IMR-90 (cell line): ENCODE measurements around the gene KIF16B. TPM values are rescaled to one million over a fixed set of nuclear protein-coding genes. Genes with fewer than 3 reads are reported as not detected.

Experiments
- ATAC-seq: fragments of 200-7000 bp; cut with Tn5 transposase; 2 replicates; pipeline ENCODE4 v1.9.1; 2020; ENCODE audit warnings: low read depth, mild to moderate bottlenecking, moderate library complexity
- BruUV-seq: library from RNA; stranded (reverse); fragments of 400-500 nt; replicated peaks from 2 replicates; lab custom pipeline; 2021; lab: Mats Ljungman, UMichigan
- CTCF ChIA-PET: fragments of 300-600 bp; formaldehyde crosslinking; extraction: SDS; loops from one replicate; lab custom pipeline; 2021; ENCODE audit warnings: antibody characterized with exemption; lab: Yijun Ruan, JAX
- POLR2A ChIA-PET: fragments of 300-600 bp; sonication (Branson Sonifier 250); formaldehyde crosslinking; loops from one replicate; lab custom pipeline; 2022; ENCODE audit warnings: antibody characterized with exemption; ENCODE audit not compliant: unreplicated experiment; lab: Charles Lee
- DNase-seq: peaks from one replicate; pipeline ENCODE4 v3.0.0; 2013
- H2AFZ ChIP-seq: replicated peaks from 2 replicates; pipeline ENCODE3; 2013; ENCODE audit warnings: low read length, mild to moderate bottlenecking; ENCODE audit not compliant: poor library complexity
- H2AK5ac ChIP-seq: 2 replicates; pipeline ENCODE4 v1.6.1; 2013; ENCODE audit warnings: low read depth, low read length, inconsistent platforms
- H2AK9ac ChIP-seq: replicated peaks from 2 replicates; pipeline ENCODE3; 2013; ENCODE audit warnings: mild to moderate bottlenecking, low read depth, low read length, moderate library complexity; ENCODE audit not compliant: poor library complexity
- H2BK120ac ChIP-seq: 2 replicates; pipeline ENCODE4 v1.6.1; 2013; ENCODE audit warnings: low read depth, low read length, inconsistent platforms
- H2BK15ac ChIP-seq: 3 replicates; pipeline ENCODE4 v1.6.1; 2013; ENCODE audit warnings: low read depth, low read length, inconsistent platforms
- H2BK20ac ChIP-seq: 2 replicates; pipeline ENCODE4 v1.6.1; 2013; ENCODE audit warnings: low read depth, mild to moderate bottlenecking, inconsistent platforms, low read length, moderate library complexity
- H2BK5ac ChIP-seq: 2 replicates; pipeline ENCODE4 v1.6.1; 2013; ENCODE audit warnings: mild to moderate bottlenecking, low read depth, low read length, inconsistent platforms; ENCODE audit not compliant: poor library complexity, severe bottlenecking
- H3K14ac ChIP-seq: replicated peaks from 2 replicates; pipeline ENCODE4 v1.6.1; 2013; ENCODE audit warnings: low read depth, low read length, inconsistent platforms
- H3K18ac ChIP-seq: 2 replicates; pipeline ENCODE4 v1.6.1; 2013; ENCODE audit warnings: low read depth, low read length, control low read depth
- H3K23ac ChIP-seq: 2 replicates; pipeline ENCODE4 v1.6.1; 2013; ENCODE audit warnings: low read depth, low read length, inconsistent platforms
- H3K27ac ChIP-seq: 2 replicates; pipeline ENCODE4 v1.5.1; 2013; ENCODE audit warnings: mild to moderate bottlenecking, control low read depth, low read length; ENCODE audit not compliant: insufficient read depth
- H3K27me3 ChIP-seq: 2 replicates; pipeline ENCODE4 v1.6.1; 2013; ENCODE audit warnings: low read length; ENCODE audit not compliant: control insufficient read depth, insufficient read depth
- H3K36me3 ChIP-seq: 2 replicates; pipeline ENCODE4 v1.6.1; 2013; ENCODE audit warnings: low read length, mixed read lengths; ENCODE audit not compliant: control insufficient read depth, insufficient read depth
- H3K4ac ChIP-seq: 2 replicates; pipeline ENCODE4 v1.6.1; 2013; ENCODE audit warnings: low read depth, low read length, inconsistent platforms
- H3K4me1 ChIP-seq: 2 replicates; pipeline ENCODE4 v1.6.1; 2013; ENCODE audit warnings: low read length, mixed read lengths; ENCODE audit not compliant: control insufficient read depth, insufficient read depth
- H3K4me2 ChIP-seq: 2 replicates; pipeline ENCODE4 v1.6.1; 2013; ENCODE audit warnings: low read depth, mild to moderate bottlenecking, control low read depth, low read length, moderate library complexity
- H3K4me3 ChIP-seq: 2 replicates; pipeline ENCODE4 v1.5.1; 2013; ENCODE audit warnings: low read depth, mild to moderate bottlenecking, control low read depth, low read length, moderate library complexity; ENCODE audit not compliant: insufficient read depth
- H3K56ac ChIP-seq: 2 replicates; pipeline ENCODE4 v1.6.1; 2013; ENCODE audit warnings: low read length, inconsistent platforms; ENCODE audit not compliant: insufficient read depth; ENCODE audit errors: extremely low read depth
- H3K79me1 ChIP-seq, 2 experiments: 2 replicates each; pipeline ENCODE4 v1.6.1; 2013; ENCODE audit warnings: low read length in 2 of 2, inconsistent platforms in 1 of 2, low read depth in 1 of 2
- H3K9ac ChIP-seq: 2 replicates; pipeline ENCODE4 v1.6.1; 2013; ENCODE audit warnings: low read depth, low read length, control low read depth
- H3K9me1 ChIP-seq: 2 replicates; pipeline ENCODE4 v1.6.1; 2013; ENCODE audit warnings: low read length, inconsistent platforms; ENCODE audit not compliant: insufficient read depth
- H3K9me3 ChIP-seq: 2 replicates; pipeline ENCODE4 v1.6.1; 2013; ENCODE audit warnings: low read length; ENCODE audit not compliant: control insufficient read depth, insufficient read depth
- H4K20me1 ChIP-seq: 2 replicates; pipeline ENCODE4 v1.6.1; 2013; ENCODE audit warnings: low read length, inconsistent platforms; ENCODE audit not compliant: insufficient read depth
- H4K5ac ChIP-seq: 2 replicates; pipeline ENCODE4 v1.6.1; 2013; ENCODE audit warnings: mild to moderate bottlenecking, low read depth, low read length, control low read depth
- H4K8ac ChIP-seq, 2 experiments: 2 replicates each; pipeline ENCODE4 v1.6.1; 2013; ENCODE audit warnings: low read depth in 2 of 2, low read length in 2 of 2, control low read depth in 1 of 2, inconsistent platforms in 1 of 2
- H4K91ac ChIP-seq: 2 replicates; pipeline ENCODE4 v1.6.1; 2013; ENCODE audit warnings: low read depth, low read length, inconsistent platforms; ENCODE audit not compliant: insufficient read depth
- BHLHE40 ChIP-seq: fragments of 150-350 bp; IDR thresholded peaks from 2 replicates; pipeline ENCODE4 v1.6.1; 2016; ENCODE audit warnings: mild to moderate bottlenecking, low read depth, low read length
- CEBPB ChIP-seq: IDR thresholded peaks from 2 replicates; pipeline ENCODE4 v1.6.1; 2012; ENCODE audit warnings: low read depth, low read length, improper control_type of control experiment
- CHD1 ChIP-seq: IDR thresholded peaks from 2 replicates; pipeline ENCODE4 v1.6.1; 2012; ENCODE audit warnings: low read depth, low read length, improper control_type of control experiment
- FOS ChIP-seq: fragments of 150-350 bp; IDR thresholded peaks from 2 replicates; pipeline ENCODE4 v1.6.1; 2016; ENCODE audit warnings: low read depth, low read length
- MAFK ChIP-seq: IDR thresholded peaks from 2 replicates; pipeline ENCODE4 v1.6.1; 2012; ENCODE audit warnings: low read depth, low read length, improper control_type of control experiment
- MAZ ChIP-seq: IDR thresholded peaks from 2 replicates; pipeline ENCODE4 v1.6.1; 2012; ENCODE audit warnings: low read depth, mild to moderate bottlenecking, low read length, improper control_type of control experiment, moderate library complexity, borderline replicate concordance
- MXI1 ChIP-seq: IDR thresholded peaks from 2 replicates; pipeline ENCODE4 v1.6.1; 2012; ENCODE audit warnings: low read depth, mild to moderate bottlenecking, low read length, moderate library complexity, borderline replicate concordance
- NFE2L2 ChIP-seq: fragments of 150-350 bp; IDR thresholded peaks from 2 replicates; pipeline ENCODE4 v1.6.1; 2016; ENCODE audit warnings: low read depth, mild to moderate bottlenecking, low read length
- POLR2A ChIP-seq: IDR thresholded peaks from 2 replicates; pipeline ENCODE4 v1.6.1; 2012; ENCODE audit warnings: mild to moderate bottlenecking, low read depth, low read length
- RAD21 ChIP-seq: IDR thresholded peaks from 2 replicates; pipeline ENCODE4 v1.6.1; 2012; ENCODE audit warnings: low read length, improper control_type of control experiment
- RCOR1 ChIP-seq: IDR thresholded peaks from 2 replicates; pipeline ENCODE4 v1.6.1; 2012; ENCODE audit warnings: mild to moderate bottlenecking, low read length, improper control_type of control experiment; ENCODE audit not compliant: insufficient replicate concordance
- RFX5 ChIP-seq: IDR thresholded peaks from 2 replicates; pipeline ENCODE4 v1.8.0; 2012; ENCODE audit warnings: low read depth, mild to moderate bottlenecking, low read length, moderate library complexity
- SMC3 ChIP-seq: fragments of 150-350 bp; IDR thresholded peaks from 2 replicates; pipeline ENCODE4 v1.6.1; 2016; ENCODE audit warnings: low read depth, mild to moderate bottlenecking, antibody characterized with exemption, low read length, moderate library complexity
- WGBS, 2 experiments: methylation state at CpG; one replicate each; pipeline versions ENCODE4 v1.1.5 to v1.1.7; 2013; ENCODE audit warnings: missing lambda C conversion rate in 2 of 2; ENCODE audit not compliant: insufficient read length in 1 of 2; ENCODE audit errors: extremely low coverage in 2 of 2; 5-methylcytosine and 5-hydroxymethylcytosine counted together
- dilution Hi-C: fragments of 300-500 bp; cut with HindIII; formaldehyde crosslinking; loops from one replicate; pipeline ENCODE4 v1.14.3; 2018; ENCODE audit warnings: low sequenced_read_pairs; ENCODE audit not compliant: unreplicated experiment
- in situ Hi-C: fragments of 300-500 bp; cut with MboI; formaldehyde crosslinking; loops from 3 replicates; pipeline ENCODE4 v1.14.3; 2019; ENCODE audit warnings: low sequenced_read_pairs, inconsistent platforms, mixed read lengths
- intact Hi-C: fragments of 100-400 bp; cut with micrococcal nuclease; formaldehyde crosslinking; loops from 2 replicates; pipeline ENCODE4 v1.10.0; 2022
- polyA plus RNA-seq, 3 experiments: library from polyadenylated mRNA; depleted of rRNA; stranded (reverse); fragments of >200 nt; gene quantifications; 2 replicates each; pipeline ENCODE4 v1.2.3, GENCODE V29; 2012; ENCODE audit warnings: low replicate concordance in 1 of 3
- total RNA-seq: library from RNA; depleted of rRNA; stranded (reverse); fragments of >200 nt; gene quantifications from 2 replicates; pipeline ENCODE4 v1.2.3, GENCODE V29; 2012
- TF ChIP-seq, protein P1 (sequence below): conservative IDR thresholded peaks from 2 replicates; pipeline ENCODE4 v1.5.1; 2012; ENCODE audit warnings: mild to moderate bottlenecking, low read depth, low read length, improper control_type of control experiment
- TF ChIP-seq, protein P2 (sequence below): fragments of 150-350 bp; IDR thresholded peaks from 2 replicates; pipeline ENCODE4 v1.6.1; 2017; ENCODE audit warnings: mild to moderate bottlenecking, antibody characterized with exemption, low read length, low read depth
- TF ChIP-seq, protein P3 (sequence below): fragments of 150-350 bp; IDR thresholded peaks from 2 replicates; pipeline ENCODE4 v1.6.1; 2016; ENCODE audit warnings: low read depth, mild to moderate bottlenecking, low read length, moderate library complexity, borderline replicate concordance

KIF16B gene
- total and polyA plus RNA-seq, 2 of the 4 experiments (the other 2 are of a cell fraction): 4.7 to 10.0 TPM

DNA sequence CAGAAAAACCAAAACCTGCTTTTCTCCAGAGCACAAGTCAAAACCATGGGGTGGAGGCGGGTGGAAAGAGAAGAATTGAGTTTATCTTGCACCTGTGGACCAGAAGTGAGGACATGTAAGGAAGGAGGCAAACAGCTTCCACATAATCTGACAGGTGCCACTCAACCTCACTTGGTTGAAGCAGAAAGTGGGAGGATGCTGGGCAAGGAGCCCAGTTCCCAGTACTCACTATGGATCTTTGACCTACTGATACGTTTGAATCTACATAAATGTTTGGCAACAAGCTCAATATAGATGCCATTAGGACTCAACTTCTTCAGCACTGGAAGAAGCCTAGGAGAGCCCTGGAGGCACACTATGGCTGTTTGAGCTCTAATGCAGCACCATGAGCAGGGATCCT is 285.5 kb downstream of the KIF16B start:
- no CpG with 5 or more reads among the region's 2 CpGs for WGBS, 2 experiments
- H3K4me2 ChIP-seq: no peak overlapping the region

More for the DNA sequence above, 285.5 kb downstream of the KIF16B start:
- Histone ChIP-seq H3K14ac (no peak overlapping the region), H2BK15ac (no peak overlapping the region), H2BK120ac (no peak overlapping the region), H4K5ac (no peak overlapping the region), H3K79me1 (no peaks in the 10 kb centered on the region), H4K8ac (no peak overlapping the region), H4K91ac (no peak overlapping the region), H3K4me1 (no peaks in the 10 kb centered on the region), H3K9ac (no peak overlapping the region), H2AFZ (no peak overlapping the region), H3K36me3 (no peaks in the 10 kb centered on the region), H2AK5ac (no peak overlapping the region), H2AK9ac (no peak overlapping the region), H3K4ac (no peak overlapping the region), H2BK20ac (no peak overlapping the region), H3K9me3 (no peaks in the 10 kb centered on the region), H3K9me1 (no peaks in the 10 kb centered on the region), H3K4me3 (no peak overlapping the region), H3K27me3 (no peaks in the 10 kb centered on the region), H3K23ac (no peak overlapping the region), H2BK5ac (no peak overlapping the region), H4K20me1 (no peaks in the 10 kb centered on the region), H3K18ac (no peak overlapping the region), H3K27ac (no peak overlapping the region), H3K56ac (no peak overlapping the region)
- ChIA-PET CTCF (no interaction called here), POLR2A (no interaction called here)
- no peak for DNase-seq
- in situ Hi-C loops (no loop called here), dilution Hi-C loops (no loop called here), intact Hi-C loops (no loop called here)
- no peak for TF ChIP-seq MAFK
- no peak for TF ChIP-seq CEBPB
- TF ChIP-seq, protein P1, sequence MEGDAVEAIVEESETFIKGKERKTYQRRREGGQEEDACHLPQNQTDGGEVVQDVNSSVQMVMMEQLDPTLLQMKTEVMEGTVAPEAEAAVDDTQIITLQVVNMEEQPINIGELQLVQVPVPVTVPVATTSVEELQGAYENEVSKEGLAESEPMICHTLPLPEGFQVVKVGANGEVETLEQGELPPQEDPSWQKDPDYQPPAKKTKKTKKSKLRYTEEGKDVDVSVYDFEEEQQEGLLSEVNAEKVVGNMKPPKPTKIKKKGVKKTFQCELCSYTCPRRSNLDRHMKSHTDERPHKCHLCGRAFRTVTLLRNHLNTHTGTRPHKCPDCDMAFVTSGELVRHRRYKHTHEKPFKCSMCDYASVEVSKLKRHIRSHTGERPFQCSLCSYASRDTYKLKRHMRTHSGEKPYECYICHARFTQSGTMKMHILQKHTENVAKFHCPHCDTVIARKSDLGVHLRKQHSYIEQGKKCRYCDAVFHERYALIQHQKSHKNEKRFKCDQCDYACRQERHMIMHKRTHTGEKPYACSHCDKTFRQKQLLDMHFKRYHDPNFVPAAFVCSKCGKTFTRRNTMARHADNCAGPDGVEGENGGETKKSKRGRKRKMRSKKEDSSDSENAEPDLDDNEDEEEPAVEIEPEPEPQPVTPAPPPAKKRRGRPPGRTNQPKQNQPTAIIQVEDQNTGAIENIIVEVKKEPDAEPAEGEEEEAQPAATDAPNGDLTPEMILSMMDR: no peak
- TF ChIP-seq, protein P2, sequence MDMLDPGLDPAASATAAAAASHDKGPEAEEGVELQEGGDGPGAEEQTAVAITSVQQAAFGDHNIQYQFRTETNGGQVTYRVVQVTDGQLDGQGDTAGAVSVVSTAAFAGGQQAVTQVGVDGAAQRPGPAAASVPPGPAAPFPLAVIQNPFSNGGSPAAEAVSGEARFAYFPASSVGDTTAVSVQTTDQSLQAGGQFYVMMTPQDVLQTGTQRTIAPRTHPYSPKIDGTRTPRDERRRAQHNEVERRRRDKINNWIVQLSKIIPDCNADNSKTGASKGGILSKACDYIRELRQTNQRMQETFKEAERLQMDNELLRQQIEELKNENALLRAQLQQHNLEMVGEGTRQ: no peak
- TF ChIP-seq CHD1: no peak
- no peak for TF ChIP-seq POLR2A
- TF ChIP-seq, protein P3, sequence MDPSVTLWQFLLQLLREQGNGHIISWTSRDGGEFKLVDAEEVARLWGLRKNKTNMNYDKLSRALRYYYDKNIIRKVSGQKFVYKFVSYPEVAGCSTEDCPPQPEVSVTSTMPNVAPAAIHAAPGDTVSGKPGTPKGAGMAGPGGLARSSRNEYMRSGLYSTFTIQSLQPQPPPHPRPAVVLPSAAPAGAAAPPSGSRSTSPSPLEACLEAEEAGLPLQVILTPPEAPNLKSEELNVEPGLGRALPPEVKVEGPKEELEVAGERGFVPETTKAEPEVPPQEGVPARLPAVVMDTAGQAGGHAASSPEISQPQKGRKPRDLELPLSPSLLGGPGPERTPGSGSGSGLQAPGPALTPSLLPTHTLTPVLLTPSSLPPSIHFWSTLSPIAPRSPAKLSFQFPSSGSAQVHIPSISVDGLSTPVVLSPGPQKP: no peak
- TF ChIP-seq SMC3: no peak
- no peak for TF ChIP-seq RFX5
- no peak for TF ChIP-seq RAD21
- TF ChIP-seq MXI1: no peak
- no peak for TF ChIP-seq BHLHE40
- TF ChIP-seq FOS: no peak
- TF ChIP-seq NFE2L2: no peak
- TF ChIP-seq MAZ: no peak
- TF ChIP-seq RCOR1: no peak
- no peak for ATAC-seq
- BruUV-seq: no TSS peak
